Adrenal gland (tissue), 5 donors: ENCODE data around the gene PASD1.

Source experiments
- CTCF ChIP-seq, 6 experiments: fragments of 450-650 bp in 4 of 6; fragments of 200-600 bp in 2 of 6; sonication (generic) in 1 of 6; IDR thresholded peaks; 1 replicate in 5 of 6; 2 replicates in 1 of 6; pipeline versions ENCODE4 v1.5.1 to v1.8.0; 2016 to 2021; ENCODE audit warnings: antibody characterized with exemption in 6 of 6, mild to moderate bottlenecking in 2 of 6, moderate library complexity in 1 of 6
- POLR2A ChIP-seq, 2 donors: fragments of 450-650 bp; IDR thresholded peaks; one replicate each; pipeline ENCODE4 v1.6.1; 2017; ENCODE audit warnings: antibody characterized with exemption in 2 of 2, mild to moderate bottlenecking in 2 of 2, moderate library complexity in 1 of 2
- donor health status: DM: no; HTN: no; CAD: no.

GRCh38 chrX:151714362-151714761 is 150.9 kb downstream of the PASD1 start:
- TF ChIP-seq CTCF (IDR thresholded peaks at IDR 0.05) (no peak), POLR2A (IDR thresholded peaks at IDR 0.05) (no peak)
